ENCODE measurements around the gene HS6ST3.

DNA sequence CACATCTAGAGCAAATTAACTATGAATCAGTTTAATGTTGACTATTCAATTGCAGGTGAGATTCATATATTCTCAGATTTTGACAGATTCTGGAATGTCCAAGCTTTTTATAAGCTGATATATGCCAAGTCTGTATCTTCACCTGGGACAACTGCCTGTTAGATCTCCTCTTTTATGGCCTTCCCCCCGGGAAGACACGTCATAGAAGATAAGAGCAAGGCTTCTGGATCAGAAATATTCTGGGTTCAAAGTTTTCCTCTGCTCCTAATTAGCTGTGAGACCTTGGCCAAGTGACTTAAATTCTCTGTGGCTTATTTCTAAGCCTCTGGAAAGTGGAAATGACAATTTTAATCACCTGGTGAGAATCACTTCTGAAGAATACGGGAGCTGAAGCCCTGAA, 716.8 kb downstream of the HS6ST3 start:
- TF ChIP-seq, protein P1, sequence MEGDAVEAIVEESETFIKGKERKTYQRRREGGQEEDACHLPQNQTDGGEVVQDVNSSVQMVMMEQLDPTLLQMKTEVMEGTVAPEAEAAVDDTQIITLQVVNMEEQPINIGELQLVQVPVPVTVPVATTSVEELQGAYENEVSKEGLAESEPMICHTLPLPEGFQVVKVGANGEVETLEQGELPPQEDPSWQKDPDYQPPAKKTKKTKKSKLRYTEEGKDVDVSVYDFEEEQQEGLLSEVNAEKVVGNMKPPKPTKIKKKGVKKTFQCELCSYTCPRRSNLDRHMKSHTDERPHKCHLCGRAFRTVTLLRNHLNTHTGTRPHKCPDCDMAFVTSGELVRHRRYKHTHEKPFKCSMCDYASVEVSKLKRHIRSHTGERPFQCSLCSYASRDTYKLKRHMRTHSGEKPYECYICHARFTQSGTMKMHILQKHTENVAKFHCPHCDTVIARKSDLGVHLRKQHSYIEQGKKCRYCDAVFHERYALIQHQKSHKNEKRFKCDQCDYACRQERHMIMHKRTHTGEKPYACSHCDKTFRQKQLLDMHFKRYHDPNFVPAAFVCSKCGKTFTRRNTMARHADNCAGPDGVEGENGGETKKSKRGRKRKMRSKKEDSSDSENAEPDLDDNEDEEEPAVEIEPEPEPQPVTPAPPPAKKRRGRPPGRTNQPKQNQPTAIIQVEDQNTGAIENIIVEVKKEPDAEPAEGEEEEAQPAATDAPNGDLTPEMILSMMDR (IDR thresholded peaks at IDR 0.05) = no peak
- TF ChIP-seq POLR2A (IDR thresholded peaks at IDR 0.05) = no peak

All from upper lobe of left lung (tissue), 4 donors.